Measurements from ENCODE around the gene RBL1. TPM values are rescaled to one million over a fixed set of nuclear protein-coding genes. Genes with fewer than 3 reads are reported as not detected.
"Not testable (repeated sequence)": the region's sequence is repeated elsewhere in the genome, so short reads cannot be mapped to it uniquely, and the experiment has no call there.

The RBL1 gene
- total RNA-seq, 3 donors from 2014 or later, result 5.8 to 7.6 (median 6.6) TPM

- Histone ChIP-seq H3K4me1 (ENCODE audit: low read depth) (no peaks in the 10 kb centered on the region), H3K4me3 (no peak overlapping the region), H3K36me3 (ENCODE audit: low read depth) (no peaks in the 10 kb centered on the region), H3K9me3 (no peaks in the 10 kb centered on the region)
- ATAC-seq, result no peak
- TF ChIP-seq CTCF (IDR thresholded peaks at IDR 0.05), result no peak
- DNase-seq, result no peak
- intact Hi-C loops (cut with DNase I, micrococcal nuclease), result no loop called here
Measured at GRCh38 chr20:36967636-36968035, 128.2 kb downstream of the RBL1 start.

DNA sequence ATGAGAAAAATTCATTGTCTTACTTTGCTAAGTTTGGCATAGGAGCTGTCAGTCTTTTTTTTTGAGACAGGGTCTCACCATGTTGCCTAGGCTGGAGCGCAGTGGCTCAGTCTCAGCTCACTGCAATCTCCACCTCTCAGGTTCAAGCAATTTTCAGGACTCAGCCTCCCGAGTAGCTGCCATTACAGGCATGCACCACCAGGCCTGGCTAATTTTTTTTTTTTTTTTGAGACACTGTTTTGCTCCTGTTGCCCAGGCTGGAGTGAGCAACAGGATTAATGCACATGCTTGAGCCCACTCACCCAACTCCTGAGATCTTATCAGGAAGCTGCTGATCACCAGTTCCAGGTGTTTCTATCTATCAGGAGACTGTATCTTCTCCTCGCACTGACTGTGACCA lies 128.8 kb downstream of the RBL1 start:
- H3K36me3 ChIP-seq (ENCODE audit: low read depth); H3K4me1 ChIP-seq (ENCODE audit: low read depth); intact Hi-C loops (cut with DNase I, micrococcal nuclease); DNase-seq; ATAC-seq; H3K9me3 ChIP-seq; H3K4me3 ChIP-seq: not testable (repeated sequence)

DNA sequence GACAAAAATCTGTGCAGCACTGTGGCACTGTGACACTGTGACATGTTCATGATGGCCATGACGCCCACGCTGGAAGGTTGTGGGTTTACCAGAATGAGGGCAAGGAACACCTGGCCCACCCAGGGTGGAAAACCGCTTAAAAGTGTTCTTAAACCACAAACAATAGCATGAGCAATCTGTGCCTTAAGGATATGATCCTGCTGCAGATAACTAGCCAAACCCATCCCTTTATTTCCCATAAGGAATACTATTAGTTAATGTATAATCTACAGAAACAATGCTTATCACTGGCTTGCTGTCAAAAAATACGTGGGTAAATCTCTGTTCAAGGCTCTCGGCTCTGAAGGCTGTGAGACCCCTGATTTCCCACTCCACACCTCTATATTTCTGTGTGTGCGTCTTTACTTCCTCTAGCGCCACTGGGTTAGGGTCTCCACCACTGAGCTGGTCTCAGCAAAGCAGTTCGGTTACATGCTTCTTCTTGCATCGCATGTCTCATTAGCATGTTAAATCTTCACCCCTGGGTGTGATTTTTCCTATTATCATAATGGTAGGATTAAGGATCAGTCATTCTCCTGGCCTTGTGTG lies 133.3 kb downstream of the RBL1 start:
- ATAC-seq; H3K4me3 ChIP-seq; DNase-seq; H3K36me3 ChIP-seq (ENCODE audit: low read depth); H3K9me3 ChIP-seq; intact Hi-C loops (cut with DNase I, micrococcal nuclease); H3K4me1 ChIP-seq (ENCODE audit: low read depth): not testable (repeated sequence)

DNA sequence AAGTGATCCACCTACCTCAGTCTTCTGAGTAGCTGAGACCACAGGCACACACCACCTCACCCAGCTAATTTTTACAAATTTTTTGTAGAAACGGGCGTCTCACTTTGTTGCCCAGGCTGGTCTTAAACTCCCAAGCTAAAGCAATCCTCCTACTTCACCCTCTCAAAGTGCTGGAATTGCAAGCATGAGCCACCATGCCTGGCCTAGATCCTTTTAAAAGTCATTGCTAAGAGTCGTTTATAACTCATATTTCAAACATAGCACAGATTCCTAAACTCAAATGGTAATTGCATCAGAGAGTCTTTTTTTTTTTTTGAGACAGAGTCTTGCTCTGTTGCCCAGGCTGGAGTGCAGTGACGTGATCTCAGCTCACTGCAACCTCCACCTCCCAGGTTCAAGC lies 136.6 kb downstream of the RBL1 start:
- intact Hi-C loops (cut with DNase I, micrococcal nuclease), result no loop called here
- DNase-seq (no peak), ATAC-seq (no peak)
- Histone ChIP-seq H3K4me3 (no peak overlapping the region), H3K9me3 (peaks cover 7% of the 10 kb centered on the region), H3K4me1 (ENCODE audit: low read depth) (no peaks in the 10 kb centered on the region), H3K36me3 (ENCODE audit: low read depth) (no peaks in the 10 kb centered on the region)
- TF ChIP-seq CTCF (IDR thresholded peaks at IDR 0.05), result no peak

- no peaks in the 10 kb centered on the region for H3K36me3 ChIP-seq (ENCODE audit: low read depth)
- intact Hi-C loops (cut with DNase I, micrococcal nuclease), result no loop called here
- DNase-seq (no peak), ATAC-seq (peak; percentile 75)
- H3K4me3 ChIP-seq, result no peak overlapping the region
- H3K4me1 ChIP-seq (ENCODE audit: low read depth), result no peaks in the 10 kb centered on the region
- TF ChIP-seq CTCF (IDR thresholded peaks at IDR 0.05), result no peak
- peaks cover 7% of the 10 kb centered on the region for H3K9me3 ChIP-seq
Measured at GRCh38 chr20:36957875-36958667, 137.7 kb downstream of the RBL1 start.

GRCh38 chr20:36956674-36957073 lies 139.1 kb downstream of the RBL1 start:
- Histone ChIP-seq H3K4me1 (ENCODE audit: low read depth) (peaks cover 10% of the 10 kb centered on the region), H3K4me3 (no peak overlapping the region), H3K36me3 (ENCODE audit: low read depth) (no peaks in the 10 kb centered on the region), H3K9me3 (no peaks in the 10 kb centered on the region)
- DNase-seq (no peak), ATAC-seq (no peak)
- TF ChIP-seq CTCF (IDR thresholded peaks at IDR 0.05), result no peak
- intact Hi-C loops (cut with DNase I, micrococcal nuclease), result no loop called here
